Bladder microvascular endothelial cell (primary cell): ENCODE results near the gene STAU1. TPM values are rescaled to one million over a fixed set of nuclear protein-coding genes. Genes with fewer than 3 reads are reported as not detected.

ENCODE experiments used
- total RNA-seq: library from RNA; depleted of rRNA; stranded (reverse); fragments of >200 nt; gene quantifications from 2 replicates; pipeline ENCODE4 v1.2.3, GENCODE V29; 2014

STAU1 gene
- total RNA-seq, result 30.0 and 56.1 TPM in 2 replicates

GRCh38 chr20:49187851-49188641 lies at the start of gene STAU1:
Gene STAU1, minus strand, starts transcription at chr20:49188334. Its CDS starts 22,133 bp downstream, at chr20:49166201.

GRCh38 chr20:49219091-49219923 lies 31.2 kb upstream of the STAU1 start, which contains the start of gene DDX27:
Gene DDX27, plus strand, starts transcription at chr20:49219416. Its CDS starts 33 bp downstream, at chr20:49219449.

Other genes starting within 250 kb of the STAU1 start
- 66.4 and 106 TPM in 2 replicates for gene CSE1L, start 142.0 kb downstream of the STAU1 start, total RNA-seq
- 18.6 and 30.8 TPM in 2 replicates for gene DDX27, start 31.1 kb upstream of the STAU1 start, total RNA-seq
- gene ZNFX1, start 89.7 kb upstream of the STAU1 start, total RNA-seq, result 27.7 and 55.6 TPM in 2 replicates